GM23248 (cell line): Measurements from ENCODE around the gene MAP3K12. TPM values are rescaled to one million over a fixed set of nuclear protein-coding genes. Genes with fewer than 3 reads are reported as not detected.

Experiments
- DNase-seq: peaks from one replicate; pipeline ENCODE4 v3.0.0-alpha.2; 2015
- H2AFZ ChIP-seq: fragments of 200-600 bp; sonication (generic); 2 replicates; pipeline ENCODE4 v1.6.1; 2016; ENCODE audit warnings: antibody characterized with exemption
- H3F3A ChIP-seq: fragments of 200-600 bp; sonication (generic); 2 replicates; pipeline ENCODE4 v1.6.1; 2016; ENCODE audit warnings: mild to moderate bottlenecking, antibody characterized with exemption, mixed run types; ENCODE audit not compliant: insufficient read depth
- H3K27ac ChIP-seq: fragments of 200-600 bp; sonication (generic); 2 replicates; pipeline ENCODE4 v1.5.1; 2016; ENCODE audit warnings: mild to moderate bottlenecking
- H3K27me3 ChIP-seq: fragments of 200-600 bp; sonication (generic); replicated peaks from 2 replicates; pipeline ENCODE4 v1.6.1; 2016; ENCODE audit warnings: mild to moderate bottlenecking; ENCODE audit not compliant: insufficient read depth
- H3K36me3 ChIP-seq: fragments of 200-600 bp; sonication (generic); 2 replicates; pipeline ENCODE4 v1.6.1; 2016; ENCODE audit warnings: low read depth, mild to moderate bottlenecking
- H3K4me1 ChIP-seq: fragments of 200-600 bp; sonication (generic); 2 replicates; pipeline ENCODE4 v1.6.1; 2016; ENCODE audit warnings: mild to moderate bottlenecking; ENCODE audit not compliant: insufficient read depth
- H3K4me2 ChIP-seq: fragments of 200-600 bp; sonication (generic); one replicate; pipeline ENCODE4 v1.6.1; 2016; ENCODE audit warnings: mild to moderate bottlenecking; ENCODE audit not compliant: unreplicated experiment
- H3K4me3 ChIP-seq: fragments of 200-600 bp; sonication (generic); 2 replicates; pipeline ENCODE4 v1.5.1; 2016; ENCODE audit warnings: mild to moderate bottlenecking
- H3K79me2 ChIP-seq: fragments of 200-600 bp; sonication (generic); 2 replicates; pipeline ENCODE4 v1.6.1; 2016; ENCODE audit warnings: mild to moderate bottlenecking; ENCODE audit not compliant: insufficient read depth
- H3K9ac ChIP-seq: fragments of 200-600 bp; sonication (generic); 2 replicates; pipeline ENCODE4 v1.6.1; 2016; ENCODE audit warnings: mild to moderate bottlenecking
- H3K9me2 ChIP-seq: fragments of 200-600 bp; sonication (generic); 2 replicates; pipeline ENCODE4 v1.6.1; 2016; ENCODE audit warnings: mixed run types, mild to moderate bottlenecking, moderate library complexity; ENCODE audit not compliant: insufficient read depth
- H3K9me3 ChIP-seq: fragments of 200-600 bp; sonication (generic); one replicate; pipeline ENCODE4 v1.6.1; 2017; ENCODE audit warnings: low read depth
- H4K20me1 ChIP-seq: fragments of 200-600 bp; sonication (generic); 2 replicates; pipeline ENCODE4 v1.6.0; 2016; ENCODE audit not compliant: insufficient read depth
- EZH2 ChIP-seq: fragments of 200-600 bp; sonication (generic); IDR thresholded peaks from 2 replicates; pipeline ENCODE4 v1.6.1; 2018; ENCODE audit warnings: antibody characterized with exemption, mild to moderate bottlenecking; ENCODE audit not compliant: insufficient read depth, poor library complexity, severe bottlenecking
- EZH2phosphoT487 ChIP-seq: fragments of 200-600 bp; sonication (generic); IDR thresholded peaks from 2 replicates; pipeline ENCODE4 v1.6.1; 2018; ENCODE audit warnings: antibody characterized with exemption, moderate library complexity, mild to moderate bottlenecking, low read depth; ENCODE audit not compliant: insufficient read depth
- WGBS, 2 experiments: methylation state at CpG; one replicate each; pipeline ENCODE4 v1.1.6; 2015 to 2017; ENCODE audit warnings: low lambda C conversion rate in 2 of 2, low coverage in 1 of 2; ENCODE audit errors: missing lambda C conversion rate in 2 of 2; 5-methylcytosine and 5-hydroxymethylcytosine counted together
- in situ Hi-C: fragments of 300-500 bp; cut with MboI; formaldehyde crosslinking; loops from 2 replicates; pipeline ENCODE4 v1.15.0; 2020
- polyA plus RNA-seq: library from polyadenylated mRNA; unstranded; fragments of >200 nt; fragmentation: Nextera tagmentation; extraction: Ambion mirVana; gene quantifications from 2 replicates; pipeline ENCODE4 v1.2.1, GENCODE V29; 2016
- total RNA-seq: library from RNA; depleted of rRNA; stranded (reverse); fragments of >200 nt; shearing (Covaris generic); gene quantifications from 2 replicates; pipeline ENCODE4 v1.2.3, GENCODE V29; 2014

Gene MAP3K12
- total and polyA plus RNA-seq, 2 experiments from 2014 or later = 8.7 to 37.4 TPM

DNA sequence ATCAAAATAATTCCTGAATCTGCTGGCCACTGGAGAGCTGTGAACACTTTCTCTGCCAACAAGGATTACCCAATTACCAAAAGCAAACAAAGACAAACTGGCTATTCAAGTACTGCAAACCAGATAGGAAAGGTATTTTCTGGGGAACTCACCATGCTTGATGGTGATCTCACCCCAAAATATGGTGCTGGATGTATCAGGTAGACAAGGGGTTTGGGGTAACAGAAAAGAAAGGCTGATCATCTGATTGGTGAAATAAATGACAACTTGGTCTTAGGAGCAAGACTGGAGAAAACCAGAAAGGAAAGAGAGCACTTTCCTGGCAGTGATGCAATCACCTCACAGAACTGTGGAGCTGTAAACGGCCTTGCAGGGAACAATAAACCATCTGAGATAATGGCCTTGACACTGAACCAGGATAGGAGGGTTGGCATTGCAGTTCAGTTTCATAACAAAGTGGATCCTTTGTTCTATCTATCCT, 39.0 kb upstream of the MAP3K12 start:
- in situ Hi-C loops = no loop called here
- peaks cover 8% of the 10 kb centered on the region; the same call in 1 of the 2 replicates for H3K4me1 ChIP-seq
- no peaks in the 10 kb centered on the region for H3K79me2 ChIP-seq
- H3K36me3 ChIP-seq = peaks cover 47% of the 10 kb centered on the region
- peaks cover 16% of the 10 kb centered on the region for H3F3A ChIP-seq
- peak overlapping the region; percentile 63 for H3K27ac ChIP-seq
- no peaks in the 10 kb centered on the region for H4K20me1 ChIP-seq
- no peaks in the 10 kb centered on the region for H3K9me2 ChIP-seq
- TF ChIP-seq EZH2phosphoT487 = no peak
- no peak for TF ChIP-seq EZH2
- no peak overlapping the region for H2AFZ ChIP-seq
- no peak overlapping the region for H3K4me3 ChIP-seq
- no peaks in the 10 kb centered on the region for H3K27me3 ChIP-seq
- DNase-seq = peak; percentile 68
- H3K4me2 ChIP-seq = no peak overlapping the region
- no peaks in the 10 kb centered on the region for H3K9me3 ChIP-seq
- H3K9ac ChIP-seq = peak overlapping the region; percentile 27; the same call in 1 of the 2 replicates
- WGBS, 2 experiments = 5 to 8% methylated on average over 1 of the region's 1 CpG

DNA sequence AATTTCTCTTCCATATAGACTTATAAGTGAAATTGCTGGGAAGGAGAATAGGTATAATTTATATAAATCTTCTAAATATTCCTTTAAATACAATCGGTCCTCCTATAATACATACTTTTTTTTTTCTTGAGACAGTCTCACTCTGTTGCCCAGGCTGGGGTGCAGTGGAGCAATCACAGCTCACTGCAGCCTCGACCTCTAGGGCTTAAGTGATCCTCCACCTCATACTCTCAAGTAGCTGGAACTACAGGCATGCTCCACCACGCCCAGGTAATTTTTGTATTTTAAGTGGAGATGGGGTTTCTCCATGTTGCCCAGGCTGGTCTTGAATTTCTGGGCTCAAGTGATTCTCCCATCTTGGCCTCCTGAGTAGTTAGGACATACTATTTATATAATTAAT, 37.7 kb upstream of the MAP3K12 start:
- Histone ChIP-seq H3K9ac (no peak overlapping the region), H3K27me3 (no peaks in the 10 kb centered on the region), H3K27ac (no peak overlapping the region), H3K9me3 (no peaks in the 10 kb centered on the region), H3K36me3 (peaks cover 54% of the 10 kb centered on the region), H3K79me2 (no peaks in the 10 kb centered on the region), H3K9me2 (no peaks in the 10 kb centered on the region), H3K4me2 (no peak overlapping the region), H2AFZ (no peak overlapping the region), H3K4me1 (peaks cover 8% of the 10 kb centered on the region; the same call in 1 of the 2 replicates), H3F3A (peaks cover 17% of the 10 kb centered on the region), H4K20me1 (no peaks in the 10 kb centered on the region), H3K4me3 (no peak overlapping the region)
- in situ Hi-C loops = no loop called here
- DNase-seq = no peak
- TF ChIP-seq EZH2phosphoT487 (no peak), EZH2 (no peak)
- WGBS, 2 experiments = 70 to 74% methylated on average over 3 of the region's 3 CpGs

DNA sequence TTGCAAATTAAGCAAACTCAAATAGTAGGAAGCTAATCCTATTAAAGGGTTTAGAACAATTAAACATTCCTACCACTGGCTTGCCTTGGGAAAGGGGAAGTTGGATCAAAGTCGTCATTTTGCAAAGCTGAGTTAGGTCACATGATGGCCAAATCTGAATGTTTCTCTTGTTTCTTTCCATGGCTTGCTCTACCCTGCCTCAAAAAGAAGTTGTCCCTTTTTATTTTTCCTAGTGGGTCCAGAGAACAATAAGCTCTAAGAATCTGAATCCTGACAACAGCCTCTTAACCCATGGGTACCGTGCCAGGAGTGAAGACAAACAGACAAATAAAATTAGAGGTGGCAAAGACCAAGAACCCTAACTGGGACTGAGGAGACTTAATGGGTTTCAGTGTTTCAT, 34.2 kb upstream of the MAP3K12 start:
- H3K9ac ChIP-seq = no peak overlapping the region
- DNase-seq = no peak
- no peak overlapping the region for H2AFZ ChIP-seq
- no peak overlapping the region for H3K27ac ChIP-seq
- no peaks in the 10 kb centered on the region for H3K27me3 ChIP-seq
- H3K9me3 ChIP-seq = no peaks in the 10 kb centered on the region
- H4K20me1 ChIP-seq = no peaks in the 10 kb centered on the region
- H3F3A ChIP-seq = peaks cover 14% of the 10 kb centered on the region
- no peaks in the 10 kb centered on the region for H3K9me2 ChIP-seq
- in situ Hi-C loops = no loop called here
- H3K79me2 ChIP-seq = no peaks in the 10 kb centered on the region
- no peak for TF ChIP-seq EZH2phosphoT487
- no peak for TF ChIP-seq EZH2
- peaks cover 7% of the 10 kb centered on the region; the same call in 1 of the 2 replicates for H3K4me1 ChIP-seq
- H3K4me2 ChIP-seq = no peak overlapping the region
- H3K4me3 ChIP-seq = no peak overlapping the region
- H3K36me3 ChIP-seq = peaks cover 54% of the 10 kb centered on the region
- 27 to 32% methylated on average over 2 of the region's 2 CpGs for whole genome bisulfite sequencing, 2 experiments

DNA sequence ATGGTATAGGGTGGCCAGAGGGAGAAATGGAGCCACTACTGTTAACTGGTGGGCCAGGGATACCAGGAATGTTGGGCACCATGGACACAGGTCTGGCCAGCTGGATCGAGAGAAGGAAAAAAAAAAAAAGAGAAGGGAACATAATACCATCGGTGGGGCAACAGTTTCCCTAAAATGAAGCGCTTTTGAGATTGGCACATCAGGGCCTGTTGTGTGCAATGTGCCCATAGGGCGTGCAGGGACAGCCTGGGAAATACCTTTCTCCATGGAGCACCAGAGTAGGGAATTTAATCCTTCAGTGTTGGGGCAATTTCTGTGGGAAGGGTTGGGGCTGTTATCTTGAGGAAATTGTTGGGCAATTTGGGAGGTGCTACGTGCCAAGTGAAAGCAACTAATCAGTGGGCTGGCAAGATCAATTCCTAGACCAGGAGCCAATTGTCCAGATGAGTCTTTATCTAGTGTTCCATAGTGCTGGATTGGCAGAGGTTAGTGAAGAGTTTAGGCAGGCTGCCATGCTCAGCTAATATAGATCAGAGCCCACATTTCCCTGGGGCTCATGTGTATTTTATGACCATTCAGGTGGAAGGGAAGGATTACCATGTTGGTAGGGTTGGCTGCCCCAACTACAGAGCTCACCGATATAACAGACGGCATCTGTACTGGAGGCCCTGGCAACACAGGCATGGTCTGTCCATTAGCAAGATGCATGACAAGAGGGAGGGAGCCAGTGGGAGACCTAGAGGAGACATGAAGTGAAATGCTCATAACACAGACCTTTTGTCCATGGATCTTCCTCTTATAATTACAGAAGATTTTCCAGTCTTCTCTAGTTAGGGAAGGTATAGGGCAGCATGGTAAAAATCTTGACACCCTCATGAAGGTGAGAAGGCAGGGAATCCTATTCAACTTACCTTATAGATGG, 33.5 kb upstream of the MAP3K12 start:
- Histone ChIP-seq H3K4me1 (0 out of 2 replicates have a peak, but pooled peaks cover 4% of the 10 kb centered on the region), H3K27ac (no peak overlapping the region), H3K36me3 (peaks cover 58% of the 10 kb centered on the region), H3K9me3 (no peaks in the 10 kb centered on the region), H3K4me3 (no peak overlapping the region), H3K9me2 (no peaks in the 10 kb centered on the region), H3K79me2 (no peaks in the 10 kb centered on the region), H4K20me1 (no peaks in the 10 kb centered on the region), H3K9ac (no peak overlapping the region), H2AFZ (no peak overlapping the region), H3F3A (peaks cover 7% of the 10 kb centered on the region; the same call in 1 of the 2 replicates), H3K4me2 (no peak overlapping the region), H3K27me3 (no peaks in the 10 kb centered on the region)
- TF ChIP-seq EZH2phosphoT487 (no peak), EZH2 (no peak)
- DNase-seq = no peak
- 88 to 96% methylated on average over 6 to 7 of the region's 7 CpGs for WGBS, 2 experiments
- in situ Hi-C loops = no loop called here
